ENCODE data around the gene MAPKAP1.

GRCh38 chr9:125744616-125745015 is 37.6 kb upstream of the MAPKAP1 start:
- TF ChIP-seq CTCF (conservative IDR thresholded peaks at IDR 0.05; ENCODE audit: low read length) = no peak
- no peak for TF ChIP-seq EZH2phosphoT487 (IDR thresholded peaks at IDR 0.05; ENCODE audit: borderline replicate concordance, low read depth, low read length)
